B cell (primary cell): Measurements from ENCODE around the gene SERPINA4. TPM values are rescaled to one million over a fixed set of nuclear protein-coding genes. Genes with fewer than 3 reads are reported as not detected.

ENCODE experiments used
- ATAC-seq: fragments of 200-7000 bp; cut with Tn5 transposase; one replicate; pipeline ENCODE4 v1.10.0; 2021; ENCODE audit warnings: low read depth, mild to moderate bottlenecking, moderate number of reproducible peaks, moderate library complexity
- CTCF ChIA-PET: fragments of 350-600 bp; sonication (Branson Sonifier 250); formaldehyde crosslinking; loops from one replicate; lab custom pipeline; 2021; ENCODE audit warnings: antibody characterized with exemption, inconsistent platforms; lab: Charles Lee
- POLR2A ChIA-PET: fragments of 350-600 bp; sonication (Branson Sonifier 250); formaldehyde crosslinking; loops from one replicate; lab custom pipeline; 2021; ENCODE audit warnings: antibody characterized with exemption; lab: Charles Lee
- DNase-seq: peaks from one replicate; pipeline ENCODE4 v3.0.0; 2013
- H2AFZ ChIP-seq: 2 replicates; pipeline ENCODE4 v1.6.1; 2012; ENCODE audit warnings: mild to moderate bottlenecking, low read depth, low read length; ENCODE audit not compliant: insufficient read depth, poor library complexity, severe bottlenecking
- H3K27ac ChIP-seq, 2 donors: 1 replicate in 1 of 2; 2 replicates in 1 of 2; pipeline ENCODE4 v1.5.1; 2012 to 2013; ENCODE audit warnings: low read length in 2 of 2, mild to moderate bottlenecking in 2 of 2, moderate library complexity in 1 of 2
- H3K27me3 ChIP-seq, 4 experiments: fragments of 200-600 bp in 1 of 4; sonication (generic) in 1 of 4; replicated peaks in 1 of 4; 1 replicate in 2 of 4; 2 replicates in 2 of 4; pipeline versions ENCODE4 v1.6.1 to v1.7.0; 2013 to 2016; ENCODE audit warnings: low read length in 3 of 4, mild to moderate bottlenecking in 2 of 4, mixed read lengths in 1 of 4, moderate library complexity in 1 of 4; ENCODE audit not compliant: insufficient read depth in 4 of 4, control insufficient read depth in 3 of 4; ENCODE audit errors: control extremely low read depth in 1 of 4
- H3K36me3 ChIP-seq, 2 experiments: replicated peaks in 1 of 2; 1 replicate in 1 of 2; 2 replicates in 1 of 2; pipeline versions ENCODE4 v1.6.1 to v1.7.1; 2013; ENCODE audit warnings: low read length in 1 of 2; ENCODE audit not compliant: insufficient read depth in 2 of 2, control insufficient read depth in 1 of 2; ENCODE audit errors: control extremely low read depth in 1 of 2, extremely low read depth in 1 of 2
- H3K4me1 ChIP-seq, 2 donors: fragments of 200-600 bp in 1 of 2; sonication (generic) in 1 of 2; 1 replicate in 1 of 2; 2 replicates in 1 of 2; pipeline versions ENCODE4 v1.5.1 to v1.6.1; 2013 to 2017; ENCODE audit warnings: low read length in 2 of 2; ENCODE audit not compliant: control insufficient read depth in 2 of 2, insufficient read depth in 2 of 2
- H3K4me2 ChIP-seq: replicated peaks from 2 replicates; pipeline ENCODE3; 2012; ENCODE audit warnings: mild to moderate bottlenecking, low read depth, low read length; ENCODE audit not compliant: poor library complexity, severe bottlenecking
- H3K4me3 ChIP-seq, 5 experiments: fragments of 200-600 bp in 1 of 5; sonication (generic) in 1 of 5; 1 replicate in 3 of 5; 2 replicates in 2 of 5; pipeline versions ENCODE4 v1.5.1 to v1.7.0; 2011 to 2016; ENCODE audit warnings: low read length in 4 of 5, mild to moderate bottlenecking in 4 of 5, low read depth in 2 of 5, control low read depth in 1 of 5, moderate library complexity in 1 of 5; ENCODE audit not compliant: insufficient read depth in 1 of 5; ENCODE audit errors: control extremely low read depth in 1 of 5, extremely low read depth in 1 of 5
- H3K79me2 ChIP-seq: fragments of 200-600 bp; sonication (generic); one replicate; pipeline ENCODE4 v1.6.0; 2016; ENCODE audit warnings: low read length; ENCODE audit not compliant: control insufficient read depth, insufficient read depth
- H3K9ac ChIP-seq: fragments of 200-600 bp; sonication (generic); 2 replicates; pipeline ENCODE4 v1.6.1; 2017; ENCODE audit warnings: mild to moderate bottlenecking, low read length, moderate library complexity
- H3K9me3 ChIP-seq, 3 donors: one replicate each; pipeline versions ENCODE4 v1.6.1 to v1.7.1; 2013; ENCODE audit warnings: low read length in 2 of 3; ENCODE audit not compliant: control insufficient read depth in 2 of 3, insufficient read depth in 1 of 3; ENCODE audit errors: control extremely low read depth in 1 of 3
- H4K20me1 ChIP-seq: 2 replicates; pipeline ENCODE4 v1.6.0; 2012; ENCODE audit warnings: mild to moderate bottlenecking, low read length; ENCODE audit not compliant: insufficient read depth, control insufficient read depth, poor library complexity, severe bottlenecking
- H3K27ac Mint-ChIP-seq: one replicate; pipeline ENCODE4 v1.8.0; 2021; ENCODE audit warnings: mixed read lengths
- H3K27me3 Mint-ChIP-seq: one replicate; pipeline ENCODE4 v1.8.0; 2021; ENCODE audit warnings: mixed read lengths
- H3K4me1 Mint-ChIP-seq: one replicate; pipeline ENCODE4 v1.8.0; 2021; ENCODE audit warnings: mixed read lengths
- H3K4me3 Mint-ChIP-seq: one replicate; pipeline ENCODE4 v1.8.0; 2021; ENCODE audit warnings: mixed read lengths
- H3K9me3 Mint-ChIP-seq: one replicate; pipeline ENCODE4 v1.8.0; 2022; ENCODE audit warnings: mixed read lengths; ENCODE audit not compliant: insufficient read depth
- CTCF ChIP-seq: fragments of 200-600 bp; IDR thresholded peaks from one replicate; pipeline ENCODE4 v1.8.0; 2022; ENCODE audit warnings: antibody characterized with exemption, mild to moderate bottlenecking
- EZH2 ChIP-seq: IDR thresholded peaks from 2 replicates; pipeline ENCODE4 v1.6.1; 2012; ENCODE audit warnings: borderline replicate concordance, low read depth, mild to moderate bottlenecking, moderate library complexity, low read length; ENCODE audit not compliant: insufficient read depth, poor library complexity, severe bottlenecking
- WGBS: methylation state at CpG from one replicate; pipeline ENCODE4 v1.1.5; 2013; ENCODE audit warnings: missing lambda C conversion rate; ENCODE audit not compliant: insufficient coverage; 5-methylcytosine and 5-hydroxymethylcytosine counted together
- intact Hi-C: fragments of 100-400 bp; cut with micrococcal nuclease; formaldehyde crosslinking; loops from one replicate; pipeline ENCODE4 v1.10.0; 2022
- polyA plus RNA-seq: library from polyadenylated mRNA; depleted of rRNA; stranded (reverse); fragments of >200 nt; gene quantifications from 2 replicates; pipeline ENCODE4 v1.2.3, GENCODE V29; 2012
- total RNA-seq, 2 donors: library from RNA; stranded (reverse); fragments of 120-200 nt in 1 of 2; gene quantifications; 1 replicate in 1 of 2; 2 replicates in 1 of 2; pipeline versions ENCODE4 v1.2.3 to v1.2.4, GENCODE V29; 2013 to 2022

Gene SERPINA4
- total and polyA plus RNA-seq, 2 donors (not counting 1 experiment from before 2014, with no cell fraction given): not detected

- Histone ChIP-seq H3K9ac (no peak overlapping the region), H3K36me3 (no peaks in the 10 kb centered on the region), H3K27ac (no peak overlapping the region), H3K79me2 (no peaks in the 10 kb centered on the region), H3K9me3 (peaks cover 0 to 31% (median 0%) of the 10 kb centered on the region in 3 donors), H4K20me1 (no peaks in the 10 kb centered on the region), H3K27me3 (no peaks in the 10 kb centered on the region), H3K4me1 (no peaks in the 10 kb centered on the region), H2AFZ (no peak overlapping the region), H3K4me3 (no peak overlapping the region), H3K4me2 (no peak overlapping the region)
- DNase-seq: no peak
- Mint-ChIP-seq H3K9me3 (peaks cover 2% of the 10 kb centered on the region), H3K27me3 (peaks cover 23% of the 10 kb centered on the region), H3K4me1 (no peaks in the 10 kb centered on the region), H3K27ac (no peak overlapping the region), H3K4me3 (no peak overlapping the region)
- CTCF ChIA-PET: no interaction called here
- ATAC-seq: no peak
- 87% methylated on average over 8 of the region's 9 CpGs for WGBS
- TF ChIP-seq CTCF (no peak), EZH2 (no peak)
- POLR2A ChIA-PET: no interaction called here
- intact Hi-C loops: no loop called here
Observed at GRCh38 chr14:94559638-94560290, 1.5 kb upstream of the SERPINA4 start.

- Histone ChIP-seq H3K4me1 (no peaks in the 10 kb centered on the region), H2AFZ (no peak overlapping the region), H3K9me3 (peaks cover 0 to 31% (median 0%) of the 10 kb centered on the region in 3 donors), H3K4me2 (no peak overlapping the region), H3K36me3 (no peaks in the 10 kb centered on the region), H4K20me1 (no peaks in the 10 kb centered on the region), H3K79me2 (no peaks in the 10 kb centered on the region), H3K9ac (no peak overlapping the region), H3K4me3 (no peak overlapping the region), H3K27me3 (no peaks in the 10 kb centered on the region), H3K27ac (no peak overlapping the region)
- no peak for ATAC-seq
- Mint-ChIP-seq H3K4me1 (no peaks in the 10 kb centered on the region), H3K27ac (no peak overlapping the region), H3K4me3 (no peak overlapping the region), H3K27me3 (peaks cover 25% of the 10 kb centered on the region), H3K9me3 (peaks cover 2% of the 10 kb centered on the region)
- TF ChIP-seq CTCF (no peak), EZH2 (no peak)
- DNase-seq: no peak
- ChIA-PET POLR2A (no interaction called here), CTCF (no interaction called here)
- intact Hi-C loops: no loop called here
- WGBS: 53% methylated on average over 3 of the region's 3 CpGs
Observed at GRCh38 chr14:94560291-94560665, 964 bp upstream of the SERPINA4 start.
